WTC11 (cell line): ENCODE data around the gene HIVEP2. TPM values are rescaled to one million over a fixed set of nuclear protein-coding genes. Genes with fewer than 3 reads are reported as not detected.
A peak's percentile ranks its signal among the peaks of the same experiment; 100 is the strongest.

Source experiments
- ATAC-seq: fragments of 200-7000 bp; cut with Tn5 transposase; 2 replicates; pipeline ENCODE4 v1.10.0; 2021; ENCODE audit warnings: mild to moderate bottlenecking, moderate library complexity
- CTCF ChIA-PET: fragments of 300-600 bp; sonication (Branson Sonifier 250); formaldehyde crosslinking; loops from one replicate; lab custom pipeline; 2021; ENCODE audit warnings: antibody characterized with exemption; lab: Charles Lee
- POLR2A ChIA-PET: fragments of 350-600 bp; sonication (Branson Sonifier 250); formaldehyde crosslinking; loops from one replicate; lab custom pipeline; 2021; ENCODE audit warnings: antibody characterized with exemption; lab: Charles Lee
- DNase-seq: peaks from one replicate; pipeline ENCODE4 v3.0.0; 2021; ENCODE audit warnings: low spot score
- H3K27ac Mint-ChIP-seq: 2 replicates; pipeline ENCODE4 v1.8.0; 2021; ENCODE audit warnings: mixed read lengths
- H3K27me3 Mint-ChIP-seq: 2 replicates; pipeline ENCODE4 v1.8.0; 2021; ENCODE audit warnings: low read depth, mild to moderate bottlenecking, moderate library complexity, mixed read lengths
- H3K36me3 Mint-ChIP-seq: 2 replicates; pipeline ENCODE4 v1.8.0; 2021; ENCODE audit warnings: mixed read lengths
- H3K4me1 Mint-ChIP-seq: 2 replicates; pipeline ENCODE4 v1.8.0; 2022; ENCODE audit warnings: mixed read lengths
- H3K4me3 Mint-ChIP-seq: 2 replicates; pipeline ENCODE4 v1.8.0; 2021; ENCODE audit warnings: mild to moderate bottlenecking, moderate library complexity, mixed read lengths
- H3K9me3 Mint-ChIP-seq: 2 replicates; pipeline ENCODE4 v1.8.0; 2021; ENCODE audit warnings: mixed read lengths
- ATF1 ChIP-seq: sonication (generic); formaldehyde crosslinking; IDR thresholded peaks from 2 replicates; pipeline ENCODE4 v1.8.1; 2023; ENCODE audit warnings: mild to moderate bottlenecking, moderate library complexity, missing genetic modification reagents
- ATF2 ChIP-seq: sonication (generic); formaldehyde crosslinking; IDR thresholded peaks from 2 replicates; pipeline ENCODE4 v1.8.1; 2022; ENCODE audit warnings: low read depth, missing genetic modification reagents, borderline replicate concordance
- ATF6 ChIP-seq: sonication (generic); formaldehyde crosslinking; IDR thresholded peaks from 2 replicates; pipeline ENCODE4 v1.8.1; 2023; ENCODE audit warnings: mild to moderate bottlenecking, missing genetic modification reagents
- CREB1 ChIP-seq: sonication (generic); formaldehyde crosslinking; IDR thresholded peaks from 2 replicates; pipeline ENCODE4 v1.8.0; 2023; ENCODE audit warnings: mild to moderate bottlenecking, missing genetic modification reagents
- CTCF ChIP-seq: fragments of 200-600 bp; IDR thresholded peaks from 2 replicates; pipeline ENCODE4 v1.8.0; 2022; ENCODE audit warnings: antibody characterized with exemption
- ESRRA ChIP-seq: sonication (generic); formaldehyde crosslinking; IDR thresholded peaks from 2 replicates; pipeline ENCODE4 v1.8.1; 2022; ENCODE audit warnings: mild to moderate bottlenecking, missing genetic modification reagents, borderline replicate concordance
- GTF2I ChIP-seq: fragments of 250-450 bp; sonication (Bioruptor Pico); conservative IDR thresholded peaks from 2 replicates; pipeline ENCODE4 v1.4.0; 2021; ENCODE audit warnings: mild to moderate bottlenecking
- KAT7 ChIP-seq: sonication (generic); formaldehyde crosslinking; IDR thresholded peaks from 2 replicates; pipeline ENCODE4 v1.8.1; 2023; ENCODE audit warnings: missing genetic modification reagents, mild to moderate bottlenecking, borderline replicate concordance
- MLX ChIP-seq: sonication (generic); formaldehyde crosslinking; IDR thresholded peaks from 2 replicates; pipeline ENCODE4 v1.8.1; 2023; ENCODE audit warnings: mild to moderate bottlenecking, missing genetic modification reagents, moderate library complexity
- NFATC4 ChIP-seq: fragments of 250-450 bp; sonication (Bioruptor Pico); IDR thresholded peaks from 2 replicates; pipeline ENCODE4 v1.9.0; 2021; ENCODE audit warnings: mild to moderate bottlenecking
- NFE2L1 ChIP-seq: sonication (generic); formaldehyde crosslinking; IDR thresholded peaks from 2 replicates; pipeline ENCODE4 v1.8.1; 2023; ENCODE audit warnings: missing genetic modification reagents
- NR3C1 ChIP-seq: sonication (generic); formaldehyde crosslinking; conservative IDR thresholded peaks from 2 replicates; pipeline ENCODE4 v1.8.1; 2023; ENCODE audit warnings: low read depth, mild to moderate bottlenecking, missing genetic modification reagents
- PRDM15 ChIP-seq: sonication (generic); formaldehyde crosslinking; IDR thresholded peaks from 2 replicates; pipeline ENCODE4 v1.8.0; 2022; ENCODE audit warnings: missing genetic modification reagents
- RELA ChIP-seq: sonication (generic); formaldehyde crosslinking; IDR thresholded peaks from 2 replicates; pipeline ENCODE4 v1.8.1; 2022; ENCODE audit warnings: missing genetic modification reagents, mild to moderate bottlenecking, borderline replicate concordance
- SOX15 ChIP-seq: fragments of 250-450 bp; sonication (Bioruptor Pico); IDR thresholded peaks from 2 replicates; pipeline ENCODE4 v1.9.0; 2021; ENCODE audit warnings: mild to moderate bottlenecking
- ZNF121 ChIP-seq: sonication (generic); formaldehyde crosslinking; IDR thresholded peaks from 2 replicates; pipeline ENCODE4 v1.8.0; 2023; ENCODE audit warnings: missing genetic modification reagents
- ZSCAN18 ChIP-seq: fragments of 250-450 bp; sonication (Bioruptor Pico); IDR thresholded peaks from 2 replicates; pipeline ENCODE4 v2.1.2; 2022; ENCODE audit warnings: mild to moderate bottlenecking, moderate library complexity
- total RNA-seq: library from RNA; stranded (reverse); gene quantifications from 3 replicates; pipeline ENCODE4 v1.2.3, GENCODE V29; 2021

Gene HIVEP2
- total RNA-seq, 1 experiment from 2014 or later, result 11.5 TPM

GRCh38 chr6:142822842-142823241 is 122.1 kb downstream of the HIVEP2 start:
- CTCF ChIA-PET, result interaction anchor here (0.5 to 1.2 kb wide), 16 partner anchors 11 to 364 kb away, joined by 3 to 7 read pairs (median 4); no protein-coding TSS in a partner anchor
- TF ChIP-seq NFATC4 (no peak), ATF1 (CRISPR knock-in tag) (no peak), ATF2 (CRISPR knock-in tag) (no peak), CTCF (peak; percentile 82), NR3C1 (CRISPR knock-in tag) (no peak)
- TF ChIP-seq, all 79 proteins: peak for 1
- no peaks in the 10 kb centered on the region for H3K36me3 Mint-ChIP-seq
- peak overlapping the region; percentile 54; the same call in 1 of the 2 replicates for H3K27ac Mint-ChIP-seq
- H3K4me3 Mint-ChIP-seq, result no peak overlapping the region
- POLR2A ChIA-PET, result no interaction called here
- H3K4me1 Mint-ChIP-seq, result peaks cover 30% of the 10 kb centered on the region
- H3K27me3 Mint-ChIP-seq, result no peaks in the 10 kb centered on the region
- DNase-seq (peak; percentile 77), ATAC-seq (peak; percentile 96)
- no peaks in the 10 kb centered on the region for H3K9me3 Mint-ChIP-seq

GRCh38 chr6:142822383-142822782 is 122.6 kb downstream of the HIVEP2 start:
- Mint-ChIP-seq H3K27me3 (no peaks in the 10 kb centered on the region), H3K4me3 (no peak overlapping the region), H3K9me3 (no peaks in the 10 kb centered on the region), H3K27ac (peak overlapping the region; percentile 8; the same call in 1 of the 2 replicates), H3K36me3 (no peaks in the 10 kb centered on the region), H3K4me1 (peaks cover 30% of the 10 kb centered on the region)
- POLR2A ChIA-PET, result no interaction called here
- ATAC-seq (no peak), DNase-seq (no peak)
- CTCF ChIA-PET, result interaction anchor here (0.5 to 1.2 kb wide), 16 partner anchors 11 to 365 kb away, joined by 3 to 7 read pairs (median 4); no protein-coding TSS in a partner anchor
- TF ChIP-seq SOX15 (no peak), CTCF (no peak), MLX (CRISPR knock-in tag) (no peak), ZSCAN18 (CRISPR knock-in tag) (no peak), CREB1 (no peak), KAT7 (CRISPR knock-in tag) (no peak), NFE2L1 (CRISPR knock-in tag) (no peak), NR3C1 (CRISPR knock-in tag) (no peak), ZNF121 (no peak), PRDM15 (CRISPR knock-in tag) (no peak), RELA (CRISPR knock-in tag) (no peak), ESRRA (CRISPR knock-in tag) (no peak), GTF2I (no peak), ATF6 (CRISPR knock-in tag) (no peak)
